Stimulated activated CD4-positive, alpha-beta T cell treated with anti-CD3 and anti-CD28 coated beads, Interleukin-1b, Interleukin-23, amount 100 ng/mL, for 48 hours (primary cell): ENCODE measurements around the gene GNB1.

ENCODE experiments used
- DNase-seq: peaks from one replicate; pipeline ENCODE4 v3.0.0-alpha.2; 2020

GNB1 gene

GRCh38 chr1:1907098-1907736 is 16.3 kb upstream of the GNB1 start:
- no peak for DNase-seq

- DNase-seq = peak; percentile 69
Observed at GRCh38 chr1:1906185-1907097, 15.6 kb upstream of the GNB1 start.

- no peak for DNase-seq
Observed at GRCh38 chr1:1903224-1903623, 12.3 kb upstream of the GNB1 start.

GRCh38 chr1:1901641-1902294 is 10.9 kb upstream of the GNB1 start:
- no peak for DNase-seq

- no peak for DNase-seq
Observed at GRCh38 chr1:1900883-1901640, 10.2 kb upstream of the GNB1 start.

- no peak for DNase-seq
Observed at GRCh38 chr1:1899967-1900327, 9.1 kb upstream of the GNB1 start.

GRCh38 chr1:1899266-1899966 is 8.5 kb upstream of the GNB1 start:
- no peak for DNase-seq

GRCh38 chr1:1898246-1898933 is 7.5 kb upstream of the GNB1 start:
- no peak for DNase-seq

GRCh38 chr1:1895456-1896336 is 4.8 kb upstream of the GNB1 start:
- DNase-seq = no peak

- DNase-seq = no peak
Observed at GRCh38 chr1:1895060-1895418, 4.2 kb upstream of the GNB1 start.

- no peak for DNase-seq
Observed at GRCh38 chr1:1894354-1895059, 3.6 kb upstream of the GNB1 start.

GRCh38 chr1:1893997-1894353 is 3.1 kb upstream of the GNB1 start:
- no peak for DNase-seq

- DNase-seq = no peak
Observed at GRCh38 chr1:1893291-1893985, 2.6 kb upstream of the GNB1 start.

- DNase-seq = no peak
Observed at GRCh38 chr1:1892763-1893120, 1.9 kb upstream of the GNB1 start.

GRCh38 chr1:1892079-1892762 is 1.3 kb upstream of the GNB1 start:
- peak; percentile 29 for DNase-seq

GRCh38 chr1:1891349-1892078 is 627 bp upstream of the GNB1 start:
- peak; percentile 67 for DNase-seq

- peak; percentile 41 for DNase-seq
Observed at GRCh38 chr1:1889847-1890505, 911 bp downstream of the GNB1 start.
